Liver (tissue), 9 donors: ENCODE measurements around the gene C1QTNF12. TPM values are rescaled to one million over a fixed set of nuclear protein-coding genes. Genes with fewer than 3 reads are reported as not detected.

Source experiments
- DNase-seq: peaks from one replicate; pipeline ENCODE4 v3.0.0-alpha.2; 2017; ENCODE audit warnings: low spot score
- H3K27ac ChIP-seq, 2 donors: one replicate each; pipeline ENCODE4 v1.7.0; 2013; ENCODE audit warnings: inconsistent platforms in 2 of 2, low read length in 2 of 2, control low read depth in 1 of 2, low read depth in 1 of 2, mild to moderate bottlenecking in 1 of 2
- H3K27me3 ChIP-seq, 4 donors: one replicate each; pipeline versions ENCODE4 v1.6.1 to v1.7.0; 2013; ENCODE audit warnings: low read length in 3 of 4, inconsistent platforms in 1 of 4, mild to moderate bottlenecking in 1 of 4, moderate library complexity in 1 of 4; ENCODE audit not compliant: control insufficient read depth in 4 of 4, insufficient read depth in 4 of 4
- H3K36me3 ChIP-seq, 4 donors: one replicate each; pipeline versions ENCODE4 v1.6.1 to v1.7.0; 2013; ENCODE audit warnings: low read length in 3 of 4, mild to moderate bottlenecking in 3 of 4, low read depth in 1 of 4, moderate library complexity in 1 of 4; ENCODE audit not compliant: control insufficient read depth in 4 of 4, insufficient read depth in 3 of 4
- H3K4me1 ChIP-seq, 4 donors: one replicate each; pipeline versions ENCODE4 v1.6.1 to v1.7.0; 2013; ENCODE audit warnings: low read length in 3 of 4, mild to moderate bottlenecking in 3 of 4, moderate library complexity in 1 of 4; ENCODE audit not compliant: control insufficient read depth in 4 of 4, insufficient read depth in 4 of 4
- H3K4me3 ChIP-seq, 3 donors: one replicate each; pipeline versions ENCODE4 v1.6.1 to v1.7.0; 2013; ENCODE audit warnings: low read length in 3 of 3, control low read depth in 1 of 3, low read depth in 1 of 3, mild to moderate bottlenecking in 1 of 3
- H3K9ac ChIP-seq, 2 donors: one replicate each; pipeline ENCODE4 v1.7.0; 2013; ENCODE audit warnings: low read length in 2 of 2, mild to moderate bottlenecking in 2 of 2, moderate library complexity in 2 of 2, control low read depth in 1 of 2, low read depth in 1 of 2
- H3K9me3 ChIP-seq, 4 donors: one replicate each; pipeline versions ENCODE4 v1.6.1 to v1.7.0; 2013; ENCODE audit warnings: low read length in 3 of 4; ENCODE audit not compliant: control insufficient read depth in 4 of 4
- EGR1 ChIP-seq, 2 donors: IDR thresholded peaks; 2 replicates each; pipeline ENCODE4 v1.6.1; 2016 to 2018; ENCODE audit warnings: antibody characterized with exemption in 2 of 2, low read depth in 2 of 2
- FOXA1 ChIP-seq: IDR thresholded peaks from 2 replicates; pipeline ENCODE4 v1.6.1; 2016; ENCODE audit warnings: antibody characterized with exemption
- FOXA2 ChIP-seq: IDR thresholded peaks from 2 replicates; pipeline ENCODE4 v1.6.1; 2016; ENCODE audit warnings: antibody characterized with exemption
- GABPA ChIP-seq, 2 donors: IDR thresholded peaks in 1 of 2; conservative IDR thresholded peaks in 1 of 2; 2 replicates each; pipeline ENCODE4 v1.6.1; 2016; ENCODE audit warnings: antibody characterized with exemption in 2 of 2, mild to moderate bottlenecking in 1 of 2, moderate library complexity in 1 of 2
- HNF4A ChIP-seq, 2 donors: conservative IDR thresholded peaks; 2 replicates each; pipeline ENCODE4 v1.6.1; 2016; ENCODE audit warnings: antibody characterized with exemption in 2 of 2, mild to moderate bottlenecking in 2 of 2
- HNF4G ChIP-seq: IDR thresholded peaks from 2 replicates; pipeline ENCODE4 v1.6.1; 2016; ENCODE audit warnings: antibody characterized with exemption
- JUND ChIP-seq, 2 donors: IDR thresholded peaks; 2 replicates each; pipeline ENCODE4 v1.6.1; 2016; ENCODE audit warnings: antibody characterized with exemption in 2 of 2
- NR2F2 ChIP-seq: IDR thresholded peaks from 2 replicates; pipeline ENCODE4 v1.6.1; 2016; ENCODE audit warnings: antibody characterized with exemption
- RAD21 ChIP-seq, 2 donors: IDR thresholded peaks; 2 replicates each; pipeline ENCODE4 v1.6.1; 2016; ENCODE audit warnings: antibody characterized with exemption in 2 of 2, mild to moderate bottlenecking in 2 of 2
- RXRA ChIP-seq, 2 donors: IDR thresholded peaks; 2 replicates each; pipeline ENCODE4 v1.6.1; 2017 to 2018; ENCODE audit warnings: antibody characterized with exemption in 2 of 2, mild to moderate bottlenecking in 1 of 2
- SP1 ChIP-seq: IDR thresholded peaks from 2 replicates; pipeline ENCODE4 v1.6.1; 2018; ENCODE audit warnings: antibody characterized with exemption, mild to moderate bottlenecking
- TAF1 ChIP-seq: conservative IDR thresholded peaks from 2 replicates; pipeline ENCODE4 v1.6.1; 2016; ENCODE audit warnings: antibody characterized with exemption, mild to moderate bottlenecking
- YY1 ChIP-seq: IDR thresholded peaks from 2 replicates; pipeline ENCODE4 v1.6.1; 2016; ENCODE audit warnings: antibody characterized with exemption, mild to moderate bottlenecking
- WGBS: extraction: QIAGEN DNeasy Blood & Tissue Kit; methylation state at CpG from one replicate; pipeline ENCODE4 v1.1.7; 2013; 5-methylcytosine and 5-hydroxymethylcytosine counted together
- polyA plus RNA-seq, 2 donors: library from polyadenylated mRNA; stranded (reverse) in 1 of 2; unstranded in 1 of 2; fragments of 200-250 nt in 1 of 2; fragments of >200 nt in 1 of 2; fragmentation: Nextera tagmentation in 1 of 2; extraction: Ambion mirVana in 1 of 2; gene quantifications; one replicate each; pipeline versions ENCODE4 v1.2.1 to v1.2.3, GENCODE V29; 2013 to 2015
- total RNA-seq, 2 donors: library from RNA; depleted of rRNA; stranded (reverse); fragments of >200 nt; gene quantifications; one replicate each; pipeline ENCODE4 v1.2.3, GENCODE V29; 2014
- TF ChIP-seq, protein P1 (sequence below): IDR thresholded peaks from 2 replicates; pipeline ENCODE4 v1.6.1; 2016; ENCODE audit warnings: antibody characterized with exemption
- TF ChIP-seq, protein P2 (sequence below): fragments of 150-350 bp; IDR thresholded peaks from 2 replicates; pipeline ENCODE4 v1.5.1; 2017; ENCODE audit warnings: improper control_type of control experiment, low read depth, low read length; ENCODE audit not compliant: missing input control
- TF ChIP-seq, protein P3 (sequence below): IDR thresholded peaks from 2 replicates; pipeline ENCODE4 v1.6.1; 2016; ENCODE audit warnings: antibody characterized with exemption
- TF ChIP-seq, protein P4 (sequence below): IDR thresholded peaks from 2 replicates; pipeline ENCODE4 v1.6.1; 2016; ENCODE audit warnings: antibody characterized with exemption, mild to moderate bottlenecking
- TF ChIP-seq, protein P5 (sequence below): IDR thresholded peaks from 2 replicates; pipeline ENCODE4 v1.6.1; 2016; ENCODE audit warnings: antibody characterized with exemption
- donor health status: healthy.
- donor health status: healthy.
- donor health status: healthy.
- donor health status: healthy.
- donor health status: healthy.

Gene C1QTNF12
- total and polyA plus RNA-seq, 4 donors: 0.39 to 0.40 TPM; not detected in 2

DNA sequence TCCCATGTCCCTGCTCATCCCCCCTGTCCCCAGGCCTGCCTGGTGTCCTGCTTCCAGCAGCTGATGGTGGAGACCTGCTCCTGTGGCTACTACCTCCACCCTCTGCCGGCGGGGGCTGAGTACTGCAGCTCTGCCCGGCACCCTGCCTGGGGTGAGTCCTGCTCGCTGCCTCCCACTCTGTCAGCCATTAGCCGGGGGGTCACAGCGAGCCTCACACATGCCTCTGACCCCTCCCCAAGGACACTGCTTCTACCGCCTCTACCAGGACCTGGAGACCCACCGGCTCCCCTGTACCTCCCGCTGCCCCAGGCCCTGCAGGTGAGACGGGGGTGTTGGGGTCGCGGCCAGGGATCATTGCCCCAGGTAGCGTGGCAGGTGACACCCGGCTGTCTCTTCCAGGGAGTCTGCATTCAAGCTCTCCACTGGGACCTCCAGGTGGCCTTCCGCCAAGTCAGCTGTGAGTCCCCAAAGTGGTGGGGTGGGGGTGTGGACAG lies 43.8 kb upstream of the C1QTNF12 start:
- TF ChIP-seq TAF1 (no peak), RAD21 (IDR thresholded peaks at IDR 0.05) (peak in 1 of 2 donors; percentile 86)
- TF ChIP-seq, protein P1, sequence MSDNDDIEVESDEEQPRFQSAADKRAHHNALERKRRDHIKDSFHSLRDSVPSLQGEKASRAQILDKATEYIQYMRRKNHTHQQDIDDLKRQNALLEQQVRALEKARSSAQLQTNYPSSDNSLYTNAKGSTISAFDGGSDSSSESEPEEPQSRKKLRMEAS: no peak
- TF ChIP-seq, protein P2, sequence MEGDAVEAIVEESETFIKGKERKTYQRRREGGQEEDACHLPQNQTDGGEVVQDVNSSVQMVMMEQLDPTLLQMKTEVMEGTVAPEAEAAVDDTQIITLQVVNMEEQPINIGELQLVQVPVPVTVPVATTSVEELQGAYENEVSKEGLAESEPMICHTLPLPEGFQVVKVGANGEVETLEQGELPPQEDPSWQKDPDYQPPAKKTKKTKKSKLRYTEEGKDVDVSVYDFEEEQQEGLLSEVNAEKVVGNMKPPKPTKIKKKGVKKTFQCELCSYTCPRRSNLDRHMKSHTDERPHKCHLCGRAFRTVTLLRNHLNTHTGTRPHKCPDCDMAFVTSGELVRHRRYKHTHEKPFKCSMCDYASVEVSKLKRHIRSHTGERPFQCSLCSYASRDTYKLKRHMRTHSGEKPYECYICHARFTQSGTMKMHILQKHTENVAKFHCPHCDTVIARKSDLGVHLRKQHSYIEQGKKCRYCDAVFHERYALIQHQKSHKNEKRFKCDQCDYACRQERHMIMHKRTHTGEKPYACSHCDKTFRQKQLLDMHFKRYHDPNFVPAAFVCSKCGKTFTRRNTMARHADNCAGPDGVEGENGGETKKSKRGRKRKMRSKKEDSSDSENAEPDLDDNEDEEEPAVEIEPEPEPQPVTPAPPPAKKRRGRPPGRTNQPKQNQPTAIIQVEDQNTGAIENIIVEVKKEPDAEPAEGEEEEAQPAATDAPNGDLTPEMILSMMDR: peak; percentile 74
- TF ChIP-seq, protein P3, sequence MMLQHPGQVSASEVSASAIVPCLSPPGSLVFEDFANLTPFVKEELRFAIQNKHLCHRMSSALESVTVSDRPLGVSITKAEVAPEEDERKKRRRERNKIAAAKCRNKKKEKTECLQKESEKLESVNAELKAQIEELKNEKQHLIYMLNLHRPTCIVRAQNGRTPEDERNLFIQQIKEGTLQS: no peak
- Histone ChIP-seq H3K9me3 (no peaks in the 10 kb centered on the region), H3K27me3 (no peaks in the 10 kb centered on the region), H3K27ac (no peak overlapping the region), H3K4me1 (peaks cover 0 to 13% (median 7%) of the 10 kb centered on the region in 4 donors), H3K36me3 (peaks cover 0 to 9% (median under 1%) of the 10 kb centered on the region in 4 donors), H3K9ac (no peak overlapping the region), H3K4me3 (no peak overlapping the region)
- WGBS: 59% methylated on average over 15 of the region's 15 CpGs
- peak; percentile 75 for DNase-seq

DNA sequence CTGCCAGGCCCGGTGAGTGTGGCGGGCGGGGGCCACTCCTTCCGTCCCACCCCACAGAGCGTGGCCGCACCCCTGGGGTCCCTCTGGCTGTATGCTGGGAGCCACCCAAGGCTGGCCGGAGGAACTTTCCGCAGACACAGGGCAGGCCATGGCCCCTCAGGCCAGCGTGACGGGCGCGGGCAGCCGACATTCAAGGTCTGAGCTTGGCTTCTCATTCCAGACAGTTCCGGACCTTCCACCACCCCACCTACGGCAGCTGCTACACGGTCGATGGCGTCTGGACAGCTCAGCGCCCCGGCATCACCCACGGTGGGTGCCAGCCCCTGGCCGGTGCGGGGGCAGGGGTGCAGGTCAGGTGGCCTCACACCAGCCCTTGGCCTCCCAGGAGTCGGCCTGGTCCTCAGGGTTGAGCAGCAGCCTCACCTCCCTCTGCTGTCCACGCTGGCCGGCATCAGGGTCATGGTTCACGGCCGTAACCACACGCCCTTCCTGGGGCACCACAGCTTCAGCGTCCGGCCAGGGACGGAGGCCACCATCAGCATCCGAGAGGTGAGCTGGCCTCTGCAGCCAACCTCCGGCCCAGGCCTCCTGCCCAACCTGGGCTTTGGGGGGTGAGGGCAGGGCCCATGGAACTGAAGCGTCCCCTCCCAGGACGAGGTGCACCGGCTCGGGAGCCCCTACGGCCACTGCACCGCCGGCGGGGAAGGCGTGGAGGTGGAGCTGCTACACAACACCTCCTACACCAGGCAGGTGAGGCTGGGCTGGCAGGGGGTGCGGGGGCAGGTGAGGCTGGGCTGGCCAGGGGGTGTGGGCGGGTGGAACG lies 41.0 kb upstream of the C1QTNF12 start:
- no peaks in the 10 kb centered on the region for H3K36me3 ChIP-seq
- 83% methylated on average over 46 of the region's 46 CpGs for WGBS
- no peak overlapping the region for H3K9ac ChIP-seq
- peaks cover 0 to 13% (median 7%) of the 10 kb centered on the region in 4 donors for H3K4me1 ChIP-seq
- no peak overlapping the region for H3K4me3 ChIP-seq
- DNase-seq: no peak
- H3K27me3 ChIP-seq: no peaks in the 10 kb centered on the region
- TF ChIP-seq TAF1 (no peak), GABPA (IDR thresholded peaks at IDR 0.05 in 1 of 2, conservative IDR thresholded peaks at IDR 0.05 in 1 of 2) (no peak), JUND (IDR thresholded peaks at IDR 0.05) (no peak), EGR1 (IDR thresholded peaks at IDR 0.05; ENCODE audit: low read depth in 2 of 2) (no peak), SP1 (no peak), NR2F2 (no peak), RAD21 (IDR thresholded peaks at IDR 0.05) (no peak), FOXA2 (no peak), FOXA1 (no peak), HNF4G (no peak), YY1 (no peak), HNF4A (conservative IDR thresholded peaks at IDR 0.05) (no peak), RXRA (IDR thresholded peaks at IDR 0.05) (no peak)
- TF ChIP-seq, protein P2: no peak
- TF ChIP-seq, protein P4, sequence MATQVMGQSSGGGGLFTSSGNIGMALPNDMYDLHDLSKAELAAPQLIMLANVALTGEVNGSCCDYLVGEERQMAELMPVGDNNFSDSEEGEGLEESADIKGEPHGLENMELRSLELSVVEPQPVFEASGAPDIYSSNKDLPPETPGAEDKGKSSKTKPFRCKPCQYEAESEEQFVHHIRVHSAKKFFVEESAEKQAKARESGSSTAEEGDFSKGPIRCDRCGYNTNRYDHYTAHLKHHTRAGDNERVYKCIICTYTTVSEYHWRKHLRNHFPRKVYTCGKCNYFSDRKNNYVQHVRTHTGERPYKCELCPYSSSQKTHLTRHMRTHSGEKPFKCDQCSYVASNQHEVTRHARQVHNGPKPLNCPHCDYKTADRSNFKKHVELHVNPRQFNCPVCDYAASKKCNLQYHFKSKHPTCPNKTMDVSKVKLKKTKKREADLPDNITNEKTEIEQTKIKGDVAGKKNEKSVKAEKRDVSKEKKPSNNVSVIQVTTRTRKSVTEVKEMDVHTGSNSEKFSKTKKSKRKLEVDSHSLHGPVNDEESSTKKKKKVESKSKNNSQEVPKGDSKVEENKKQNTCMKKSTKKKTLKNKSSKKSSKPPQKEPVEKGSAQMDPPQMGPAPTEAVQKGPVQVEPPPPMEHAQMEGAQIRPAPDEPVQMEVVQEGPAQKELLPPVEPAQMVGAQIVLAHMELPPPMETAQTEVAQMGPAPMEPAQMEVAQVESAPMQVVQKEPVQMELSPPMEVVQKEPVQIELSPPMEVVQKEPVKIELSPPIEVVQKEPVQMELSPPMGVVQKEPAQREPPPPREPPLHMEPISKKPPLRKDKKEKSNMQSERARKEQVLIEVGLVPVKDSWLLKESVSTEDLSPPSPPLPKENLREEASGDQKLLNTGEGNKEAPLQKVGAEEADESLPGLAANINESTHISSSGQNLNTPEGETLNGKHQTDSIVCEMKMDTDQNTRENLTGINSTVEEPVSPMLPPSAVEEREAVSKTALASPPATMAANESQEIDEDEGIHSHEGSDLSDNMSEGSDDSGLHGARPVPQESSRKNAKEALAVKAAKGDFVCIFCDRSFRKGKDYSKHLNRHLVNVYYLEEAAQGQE: no peak
- TF ChIP-seq, protein P5, sequence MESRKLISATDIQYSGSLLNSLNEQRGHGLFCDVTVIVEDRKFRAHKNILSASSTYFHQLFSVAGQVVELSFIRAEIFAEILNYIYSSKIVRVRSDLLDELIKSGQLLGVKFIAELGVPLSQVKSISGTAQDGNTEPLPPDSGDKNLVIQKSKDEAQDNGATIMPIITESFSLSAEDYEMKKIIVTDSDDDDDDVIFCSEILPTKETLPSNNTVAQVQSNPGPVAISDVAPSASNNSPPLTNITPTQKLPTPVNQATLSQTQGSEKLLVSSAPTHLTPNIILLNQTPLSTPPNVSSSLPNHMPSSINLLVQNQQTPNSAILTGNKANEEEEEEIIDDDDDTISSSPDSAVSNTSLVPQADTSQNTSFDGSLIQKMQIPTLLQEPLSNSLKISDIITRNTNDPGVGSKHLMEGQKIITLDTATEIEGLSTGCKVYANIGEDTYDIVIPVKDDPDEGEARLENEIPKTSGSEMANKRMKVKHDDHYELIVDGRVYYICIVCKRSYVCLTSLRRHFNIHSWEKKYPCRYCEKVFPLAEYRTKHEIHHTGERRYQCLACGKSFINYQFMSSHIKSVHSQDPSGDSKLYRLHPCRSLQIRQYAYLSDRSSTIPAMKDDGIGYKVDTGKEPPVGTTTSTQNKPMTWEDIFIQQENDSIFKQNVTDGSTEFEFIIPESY: no peak
- TF ChIP-seq, protein P3: no peak
- TF ChIP-seq, protein P1: no peak
- no peak overlapping the region for H3K27ac ChIP-seq
- no peaks in the 10 kb centered on the region for H3K9me3 ChIP-seq
